ENCODE results near the gene ZNF414.

ZNF414 gene

GRCh38 chr19:8476524-8476923, 37.4 kb downstream of the ZNF414 start:
- no peaks in the 10 kb centered on the region for H3K27me3 ChIP-seq (replicated peaks; ENCODE audit: control insufficient read depth, insufficient read depth, low read length)
- no peak overlapping the region for H3K9ac ChIP-seq (ENCODE audit: low read length)
- peaks cover 83% of the 10 kb centered on the region for H3K36me3 ChIP-seq (ENCODE audit: control insufficient read depth, insufficient read depth, low read length, severe bottlenecking)
- no peaks in the 10 kb centered on the region for H3K9me3 ChIP-seq (ENCODE audit: control insufficient read depth, low read length)
- H3K4me3 ChIP-seq (ENCODE audit: low read length): no peak overlapping the region
- no peak for DNase-seq (ENCODE audit: low read depth)
- peaks cover 4% of the 10 kb centered on the region for H3K4me1 ChIP-seq (ENCODE audit: control insufficient read depth, insufficient read depth, low read length)

DNA sequence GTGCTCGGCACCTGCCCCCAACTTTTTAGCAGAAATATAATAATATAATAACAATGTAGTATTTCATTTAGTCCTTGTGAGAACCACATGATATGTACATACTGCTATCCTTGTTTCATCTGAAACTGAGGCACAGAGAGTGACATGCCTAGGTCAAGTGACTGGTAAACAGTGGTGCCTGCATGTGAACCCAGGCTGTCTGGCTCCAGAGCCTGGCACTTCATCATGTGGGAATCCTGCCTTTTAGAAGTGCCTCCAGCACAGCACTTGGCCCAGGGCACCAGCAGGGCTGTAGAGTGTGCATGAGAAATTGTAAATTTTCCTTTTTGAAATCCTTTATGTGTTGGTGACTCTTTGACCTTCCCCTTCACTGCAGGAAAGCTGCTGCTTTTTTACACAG, 39.0 kb downstream of the ZNF414 start:
- H3K36me3 ChIP-seq (ENCODE audit: control insufficient read depth, insufficient read depth, low read length, severe bottlenecking): peaks cover 87% of the 10 kb centered on the region

GRCh38 chr19:8473648-8474476, 40.1 kb downstream of the ZNF414 start:
- Histone ChIP-seq H3K4me1 (ENCODE audit: control insufficient read depth, insufficient read depth, low read length) (peaks cover 4% of the 10 kb centered on the region), H3K9me3 (ENCODE audit: control insufficient read depth, low read length) (no peaks in the 10 kb centered on the region), H3K4me3 (ENCODE audit: low read length) (no peak overlapping the region), H3K36me3 (ENCODE audit: control insufficient read depth, insufficient read depth, low read length, severe bottlenecking) (peaks cover 94% of the 10 kb centered on the region), H3K27me3 (replicated peaks; ENCODE audit: control insufficient read depth, insufficient read depth, low read length) (no peaks in the 10 kb centered on the region), H3K9ac (ENCODE audit: low read length) (no peak overlapping the region)
- no peak for DNase-seq (ENCODE audit: low read depth)

More for the DNA sequence above, 39.0 kb downstream of the ZNF414 start:
- Histone ChIP-seq H3K4me3 (ENCODE audit: low read length) (no peak overlapping the region), H3K9ac (ENCODE audit: low read length) (no peak overlapping the region), H3K27me3 (replicated peaks; ENCODE audit: control insufficient read depth, insufficient read depth, low read length) (no peaks in the 10 kb centered on the region), H3K9me3 (ENCODE audit: control insufficient read depth, low read length) (no peaks in the 10 kb centered on the region), H3K4me1 (ENCODE audit: control insufficient read depth, insufficient read depth, low read length) (peaks cover 4% of the 10 kb centered on the region)
- no peak for DNase-seq (ENCODE audit: low read depth)

DNA sequence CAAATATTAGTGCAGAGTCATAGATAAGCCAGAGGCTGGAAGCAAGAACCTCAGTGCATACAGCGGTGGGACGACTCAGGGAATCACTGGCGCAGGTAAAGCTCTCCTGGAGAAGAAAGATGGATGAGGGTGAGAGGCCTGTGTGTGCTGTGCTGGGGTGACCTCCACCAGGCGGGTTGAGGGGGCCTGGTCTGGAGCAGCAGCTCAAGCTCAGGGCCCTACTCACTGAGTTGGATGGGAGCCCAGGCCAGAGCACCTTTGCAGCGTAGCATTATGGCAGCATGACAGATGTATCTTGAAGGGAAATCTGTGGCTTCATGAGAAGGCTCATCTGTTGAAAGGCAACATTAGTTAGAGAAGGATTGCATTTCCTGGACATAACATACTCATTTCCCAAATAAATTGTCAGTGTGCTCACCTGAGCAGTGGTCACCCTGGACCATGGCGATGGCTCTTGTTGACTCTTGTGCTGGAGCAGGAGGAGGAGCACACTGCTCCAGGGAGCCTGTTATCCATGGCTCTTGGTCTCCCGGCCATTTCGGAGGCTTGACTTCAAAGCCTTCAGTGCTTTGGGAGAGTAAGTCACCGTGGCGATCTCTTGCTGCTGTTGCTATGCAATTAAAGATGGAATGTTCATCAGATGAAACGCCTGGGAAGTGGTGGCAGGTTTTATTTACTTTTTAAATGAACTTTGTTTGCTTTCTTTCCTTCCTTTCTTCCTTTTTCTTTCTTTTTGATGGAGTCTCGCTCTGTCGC, 44.2 kb downstream of the ZNF414 start:
- peaks cover 97% of the 10 kb centered on the region for H3K36me3 ChIP-seq (ENCODE audit: control insufficient read depth, insufficient read depth, low read length, severe bottlenecking)
- no peaks in the 10 kb centered on the region for H3K27me3 ChIP-seq (replicated peaks; ENCODE audit: control insufficient read depth, insufficient read depth, low read length)
- no peaks in the 10 kb centered on the region for H3K4me1 ChIP-seq (ENCODE audit: control insufficient read depth, insufficient read depth, low read length)
- H3K9me3 ChIP-seq (ENCODE audit: control insufficient read depth, low read length): no peaks in the 10 kb centered on the region
- no peak for DNase-seq (ENCODE audit: low read depth)
- H3K4me3 ChIP-seq (ENCODE audit: low read length): no peak overlapping the region
- no peak overlapping the region for H3K9ac ChIP-seq (ENCODE audit: low read length)

- no peaks in the 10 kb centered on the region for H3K9me3 ChIP-seq (ENCODE audit: control insufficient read depth, low read length)
- no peaks in the 10 kb centered on the region for H3K27me3 ChIP-seq (replicated peaks; ENCODE audit: control insufficient read depth, insufficient read depth, low read length)
- no peak overlapping the region for H3K9ac ChIP-seq (ENCODE audit: low read length)
- no peak overlapping the region for H3K4me3 ChIP-seq (ENCODE audit: low read length)
- H3K36me3 ChIP-seq (ENCODE audit: control insufficient read depth, insufficient read depth, low read length, severe bottlenecking): peaks cover 98% of the 10 kb centered on the region
- H3K4me1 ChIP-seq (ENCODE audit: control insufficient read depth, insufficient read depth, low read length): no peaks in the 10 kb centered on the region
- DNase-seq (ENCODE audit: low read depth): peak; percentile 61
These were observed 45.1 kb downstream of the ZNF414 start for GRCh38 chr19:8468761-8469373.

GRCh38 chr19:8468124-8468523, 45.8 kb downstream of the ZNF414 start:
- H3K4me3 ChIP-seq (ENCODE audit: low read length): no peak overlapping the region
- no peaks in the 10 kb centered on the region for H3K27me3 ChIP-seq (replicated peaks; ENCODE audit: control insufficient read depth, insufficient read depth, low read length)
- no peak for DNase-seq (ENCODE audit: low read depth)
- no peaks in the 10 kb centered on the region for H3K4me1 ChIP-seq (ENCODE audit: control insufficient read depth, insufficient read depth, low read length)
- H3K9me3 ChIP-seq (ENCODE audit: control insufficient read depth, low read length): no peaks in the 10 kb centered on the region
- peaks cover 97% of the 10 kb centered on the region for H3K36me3 ChIP-seq (ENCODE audit: control insufficient read depth, insufficient read depth, low read length, severe bottlenecking)
- no peak overlapping the region for H3K9ac ChIP-seq (ENCODE audit: low read length)

DNA sequence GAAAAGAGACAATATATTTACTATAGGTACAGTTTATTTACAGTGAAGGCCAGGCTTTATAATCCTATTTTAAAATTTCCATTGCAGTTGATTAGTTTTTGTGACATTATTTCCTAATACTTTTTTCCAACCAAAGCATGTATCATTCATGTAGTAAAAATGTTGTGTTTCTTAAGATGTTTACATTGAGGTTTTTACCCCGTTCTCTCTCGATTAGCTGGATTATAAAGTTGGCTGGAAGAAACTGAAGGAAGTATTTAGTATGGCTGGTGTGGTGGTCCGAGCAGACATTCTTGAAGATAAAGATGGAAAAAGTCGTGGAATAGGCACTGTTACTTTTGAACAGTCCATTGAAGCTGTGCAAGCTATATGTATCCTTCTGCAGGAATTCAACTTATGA, 47.9 kb downstream of the ZNF414 start:
- Histone ChIP-seq H3K4me1 (ENCODE audit: control insufficient read depth, insufficient read depth, low read length) (peaks cover 6% of the 10 kb centered on the region), H3K27me3 (replicated peaks; ENCODE audit: control insufficient read depth, insufficient read depth, low read length) (no peaks in the 10 kb centered on the region), H3K4me3 (ENCODE audit: low read length) (no peak overlapping the region), H3K9ac (ENCODE audit: low read length) (no peak overlapping the region), H3K9me3 (ENCODE audit: control insufficient read depth, low read length) (no peaks in the 10 kb centered on the region), H3K36me3 (ENCODE audit: control insufficient read depth, insufficient read depth, low read length, severe bottlenecking) (peaks cover 76% of the 10 kb centered on the region)
- DNase-seq (ENCODE audit: low read depth): peak; percentile 76

DNA sequence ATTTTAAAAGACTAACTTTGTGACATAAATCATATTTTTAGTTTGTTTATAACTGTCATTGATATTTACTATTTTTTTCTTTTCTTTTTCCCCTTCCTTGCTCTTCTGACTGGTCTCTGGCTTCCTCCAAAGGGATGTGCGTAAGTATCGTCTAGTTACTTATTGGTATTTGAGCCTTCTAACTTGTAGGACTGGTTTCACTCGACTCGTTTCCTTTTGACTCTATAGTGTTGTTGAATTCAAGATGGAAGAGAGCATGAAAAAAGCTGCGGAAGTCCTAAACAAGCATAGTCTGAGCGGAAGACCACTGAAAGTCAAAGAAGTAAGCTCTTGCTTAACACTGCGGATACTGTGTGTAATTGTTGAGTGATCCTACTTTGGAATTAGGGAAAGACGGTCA, 50.6 kb downstream of the ZNF414 start:
- Histone ChIP-seq H3K27me3 (replicated peaks; ENCODE audit: control insufficient read depth, insufficient read depth, low read length) (no peaks in the 10 kb centered on the region), H3K4me3 (ENCODE audit: low read length) (no peak overlapping the region), H3K36me3 (ENCODE audit: control insufficient read depth, insufficient read depth, low read length, severe bottlenecking) (peaks cover 49% of the 10 kb centered on the region), H3K9me3 (ENCODE audit: control insufficient read depth, low read length) (no peaks in the 10 kb centered on the region), H3K9ac (ENCODE audit: low read length) (no peak overlapping the region), H3K4me1 (ENCODE audit: control insufficient read depth, insufficient read depth, low read length) (peaks cover 28% of the 10 kb centered on the region)
- no peak for DNase-seq (ENCODE audit: low read depth)

- peaks cover 36% of the 10 kb centered on the region for H3K4me1 ChIP-seq (ENCODE audit: control insufficient read depth, insufficient read depth, low read length)
- H3K4me3 ChIP-seq (ENCODE audit: low read length): no peak overlapping the region
- peaks cover 44% of the 10 kb centered on the region for H3K36me3 ChIP-seq (ENCODE audit: control insufficient read depth, insufficient read depth, low read length, severe bottlenecking)
- no peak overlapping the region for H3K9ac ChIP-seq (ENCODE audit: low read length)
- H3K9me3 ChIP-seq (ENCODE audit: control insufficient read depth, low read length): no peaks in the 10 kb centered on the region
- H3K27me3 ChIP-seq (replicated peaks; ENCODE audit: control insufficient read depth, insufficient read depth, low read length): no peaks in the 10 kb centered on the region
- DNase-seq (ENCODE audit: low read depth): no peak
These were observed 51.4 kb downstream of the ZNF414 start for GRCh38 chr19:8462571-8462970.

DNA sequence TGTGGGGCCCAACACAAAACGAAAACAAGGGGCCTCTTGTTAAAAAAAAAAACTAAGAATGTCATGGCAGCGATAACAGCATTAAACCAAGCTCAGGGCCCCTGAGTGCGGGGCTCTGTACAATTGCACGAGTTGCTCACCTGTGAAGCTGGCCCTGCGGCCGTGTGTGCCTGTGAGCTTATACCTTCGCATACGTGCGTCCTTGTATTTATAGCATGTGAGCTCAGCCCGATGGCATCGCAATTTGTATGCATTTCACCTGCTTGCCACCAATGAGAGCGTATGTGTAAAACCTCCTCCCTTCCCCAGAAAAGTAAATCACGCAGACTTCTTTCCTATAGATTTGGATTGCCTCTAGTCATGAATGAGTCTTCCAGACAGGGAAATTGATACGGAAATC, 52.1 kb downstream of the ZNF414 start:
- Histone ChIP-seq H3K9ac (ENCODE audit: low read length) (no peak overlapping the region), H3K4me1 (ENCODE audit: control insufficient read depth, insufficient read depth, low read length) (peaks cover 37% of the 10 kb centered on the region), H3K9me3 (ENCODE audit: control insufficient read depth, low read length) (no peaks in the 10 kb centered on the region), H3K4me3 (ENCODE audit: low read length) (no peak overlapping the region), H3K27me3 (replicated peaks; ENCODE audit: control insufficient read depth, insufficient read depth, low read length) (no peaks in the 10 kb centered on the region), H3K36me3 (ENCODE audit: control insufficient read depth, insufficient read depth, low read length, severe bottlenecking) (peaks cover 44% of the 10 kb centered on the region)
- no peak for DNase-seq (ENCODE audit: low read depth)

- H3K9ac ChIP-seq (ENCODE audit: low read length): no peak overlapping the region
- no peaks in the 10 kb centered on the region for H3K9me3 ChIP-seq (ENCODE audit: control insufficient read depth, low read length)
- H3K36me3 ChIP-seq (ENCODE audit: control insufficient read depth, insufficient read depth, low read length, severe bottlenecking): peaks cover 45% of the 10 kb centered on the region
- no peaks in the 10 kb centered on the region for H3K27me3 ChIP-seq (replicated peaks; ENCODE audit: control insufficient read depth, insufficient read depth, low read length)
- peak overlapping the region; percentile 54 for H3K4me3 ChIP-seq (ENCODE audit: low read length)
- no peak for DNase-seq (ENCODE audit: low read depth)
- peaks cover 40% of the 10 kb centered on the region for H3K4me1 ChIP-seq (ENCODE audit: control insufficient read depth, insufficient read depth, low read length)
These were observed 52.6 kb downstream of the ZNF414 start for GRCh38 chr19:8461376-8461775.

Data from adipocyte (in vitro differentiated cells).